Mucosa of descending colon (tissue), 3 donors: ENCODE results near the gene MYH1. TPM values are rescaled to one million over a fixed set of nuclear protein-coding genes. Genes with fewer than 3 reads are reported as not detected.

Experiments used
- ATAC-seq: fragments of 200-7000 bp; cut with Tn5 transposase; one replicate; pipeline ENCODE4 v1.9.1; 2020; ENCODE audit warnings: mild to moderate bottlenecking, moderate library complexity
- DNase-seq, 3 donors: peaks; one replicate each; pipeline ENCODE4 v3.0.0-alpha.2; 2020
- H3K36me3 ChIP-seq: fragments of 200-600 bp; one replicate; pipeline ENCODE4 v1.8.0; 2021; ENCODE audit warnings: low read depth, mild to moderate bottlenecking
- H3K4me1 ChIP-seq: fragments of 200-600 bp; one replicate; pipeline ENCODE4 v1.8.0; 2021; ENCODE audit warnings: low read depth, mild to moderate bottlenecking
- H3K4me3 ChIP-seq: fragments of 200-600 bp; one replicate; pipeline ENCODE4 v1.8.0; 2021; ENCODE audit warnings: mild to moderate bottlenecking
- H3K9me3 ChIP-seq: fragments of 200-600 bp; one replicate; pipeline ENCODE4 v1.8.0; 2021; ENCODE audit warnings: mild to moderate bottlenecking
- intact Hi-C, 2 donors: fragments of 100-400 bp; cut with DNase I in 1 of 2; cut with micrococcal nuclease in 1 of 2; formaldehyde crosslinking; loops; one replicate each; pipeline versions ENCODE4 v1.11.0 to v1.11.1; 2022; cut with DNase I, micrococcal nuclease
- total RNA-seq, 3 donors: library from RNA; stranded (reverse); fragmentation: NEBNext Ultra II Directional in 2 of 3; extraction: Animal tissue kit (Norgen Biotek cat#: 25700) in 2 of 3; gene quantifications; one replicate each; pipeline versions ENCODE4 v1.2.1 to v1.2.4, GENCODE V29; 2021 to 2023
- TF ChIP-seq, protein P1 (sequence below): fragments of 200-600 bp; IDR thresholded peaks from one replicate; pipeline ENCODE4 v1.8.0; 2022; ENCODE audit warnings: antibody characterized with exemption, mild to moderate bottlenecking
- donor health status: DM: no; HTN: no; CAD: no; lungs with moderate emphysema.
- donor health status: DM: no; HTN: no; CAD: no.
- donor health status: DM: no; HTN: yes; CAD: no.

MYH1 gene
- total RNA-seq, 3 donors from 2014 or later = 0.06 to 0.10 TPM; not detected in 1

DNA sequence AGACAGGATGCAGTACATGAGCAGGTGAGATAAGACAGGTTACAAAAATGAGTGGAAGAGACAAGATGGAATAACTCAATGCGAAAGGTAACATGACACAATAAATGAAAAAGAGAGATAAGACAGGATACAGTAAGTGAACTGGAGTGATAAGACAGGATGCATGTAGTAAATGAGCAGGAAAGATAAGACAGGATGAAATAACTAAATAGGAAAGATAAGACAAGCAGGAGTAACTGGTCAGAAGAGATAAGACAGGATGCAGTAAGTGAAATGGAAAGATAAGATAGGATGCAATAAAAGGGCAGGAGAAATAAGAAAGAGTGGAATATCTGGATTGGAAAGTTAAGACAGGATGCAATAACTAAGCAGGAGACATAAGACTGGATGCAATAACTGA is 40.6 kb downstream of the MYH1 start:
- intact Hi-C loops = no loop called here
- Histone ChIP-seq H3K9me3 (peaks cover 10% of the 10 kb centered on the region), H3K4me3 (no peak overlapping the region), H3K36me3 (no peaks in the 10 kb centered on the region), H3K4me1 (no peaks in the 10 kb centered on the region)
- DNase-seq = no peak
- TF ChIP-seq, protein P1, sequence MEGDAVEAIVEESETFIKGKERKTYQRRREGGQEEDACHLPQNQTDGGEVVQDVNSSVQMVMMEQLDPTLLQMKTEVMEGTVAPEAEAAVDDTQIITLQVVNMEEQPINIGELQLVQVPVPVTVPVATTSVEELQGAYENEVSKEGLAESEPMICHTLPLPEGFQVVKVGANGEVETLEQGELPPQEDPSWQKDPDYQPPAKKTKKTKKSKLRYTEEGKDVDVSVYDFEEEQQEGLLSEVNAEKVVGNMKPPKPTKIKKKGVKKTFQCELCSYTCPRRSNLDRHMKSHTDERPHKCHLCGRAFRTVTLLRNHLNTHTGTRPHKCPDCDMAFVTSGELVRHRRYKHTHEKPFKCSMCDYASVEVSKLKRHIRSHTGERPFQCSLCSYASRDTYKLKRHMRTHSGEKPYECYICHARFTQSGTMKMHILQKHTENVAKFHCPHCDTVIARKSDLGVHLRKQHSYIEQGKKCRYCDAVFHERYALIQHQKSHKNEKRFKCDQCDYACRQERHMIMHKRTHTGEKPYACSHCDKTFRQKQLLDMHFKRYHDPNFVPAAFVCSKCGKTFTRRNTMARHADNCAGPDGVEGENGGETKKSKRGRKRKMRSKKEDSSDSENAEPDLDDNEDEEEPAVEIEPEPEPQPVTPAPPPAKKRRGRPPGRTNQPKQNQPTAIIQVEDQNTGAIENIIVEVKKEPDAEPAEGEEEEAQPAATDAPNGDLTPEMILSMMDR = no peak
- ATAC-seq = no peak

DNA sequence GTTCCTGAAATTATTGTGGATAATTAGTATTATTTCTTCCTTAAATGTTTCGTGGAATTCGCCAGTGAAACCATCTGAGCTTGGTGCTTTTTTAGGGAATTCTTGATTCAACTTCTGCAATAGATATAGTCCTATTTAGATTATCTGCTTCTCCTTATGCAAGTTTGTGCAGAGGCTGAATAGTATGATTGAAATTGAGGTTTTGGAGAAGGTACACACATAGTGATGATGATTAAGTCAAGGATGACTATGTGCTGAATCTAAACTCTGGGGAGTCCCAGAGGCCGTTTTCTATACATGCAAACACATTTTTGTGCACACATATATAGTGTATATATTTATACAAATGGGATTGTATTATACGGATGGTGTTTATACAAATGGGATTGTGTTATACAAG is 43.8 kb downstream of the MYH1 start:
- TF ChIP-seq, protein P1 = no peak
- DNase-seq (no peak), ATAC-seq (no peak)
- no peaks in the 10 kb centered on the region for H3K9me3 ChIP-seq
- no peak overlapping the region for H3K4me3 ChIP-seq
- no peaks in the 10 kb centered on the region for H3K4me1 ChIP-seq
- intact Hi-C loops = no loop called here
- no peaks in the 10 kb centered on the region for H3K36me3 ChIP-seq

DNA sequence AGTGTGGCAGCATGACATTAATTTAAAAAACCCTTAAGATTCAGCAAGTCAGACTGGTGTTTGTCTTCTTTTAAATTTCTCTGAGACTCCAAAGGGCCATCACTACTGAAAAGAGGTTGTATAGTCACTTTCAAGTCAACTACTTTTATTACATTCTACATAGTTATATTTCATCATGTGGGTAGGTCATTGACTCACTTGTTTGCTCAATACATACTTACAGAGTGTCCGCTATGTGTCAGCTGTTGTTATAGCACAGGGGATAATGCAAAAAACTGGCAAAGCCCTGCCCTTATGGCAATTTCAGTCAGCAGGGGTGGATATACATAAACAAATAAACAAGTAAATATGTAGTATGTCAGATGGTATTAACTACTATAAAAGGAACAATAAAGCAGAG is 46.5 kb downstream of the MYH1 start:
- peak; percentile 79 for ATAC-seq
- no peaks in the 10 kb centered on the region for H3K36me3 ChIP-seq
- TF ChIP-seq, protein P1 = no peak

DNA sequence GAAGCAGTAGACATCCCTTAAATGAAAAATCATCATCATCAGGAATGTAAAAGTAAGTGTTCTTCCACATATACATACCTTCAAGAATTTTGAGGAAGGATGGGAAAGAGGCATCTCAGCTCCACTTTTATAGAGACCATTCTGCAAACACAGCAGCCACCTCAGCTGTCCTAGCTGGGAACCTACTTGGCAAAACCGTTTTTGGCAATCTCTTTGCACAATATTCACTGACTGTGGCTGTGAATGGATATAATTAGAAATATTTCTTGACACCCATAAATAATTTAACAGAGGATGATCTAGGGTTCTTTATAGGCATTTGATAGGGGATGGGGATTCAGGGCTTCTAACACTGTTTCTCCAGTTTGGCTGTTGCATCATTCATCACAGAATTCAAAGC is 48.9 kb downstream of the MYH1 start, which contains the start of gene MYH4:
Gene MYH4 (minus strand): TSS at position 101 of the 400 bp plus-strand sequence. CDS start 2,814 bp downstream, outside the sequence.
- DNase-seq = no peak
- no peaks in the 10 kb centered on the region for H3K4me1 ChIP-seq

More for the DNA sequence above, 46.5 kb downstream of the MYH1 start:
- Histone ChIP-seq H3K4me1 (no peaks in the 10 kb centered on the region), H3K9me3 (no peaks in the 10 kb centered on the region), H3K4me3 (no peak overlapping the region)
- intact Hi-C loops = no loop called here
- DNase-seq = no peak

DNA sequence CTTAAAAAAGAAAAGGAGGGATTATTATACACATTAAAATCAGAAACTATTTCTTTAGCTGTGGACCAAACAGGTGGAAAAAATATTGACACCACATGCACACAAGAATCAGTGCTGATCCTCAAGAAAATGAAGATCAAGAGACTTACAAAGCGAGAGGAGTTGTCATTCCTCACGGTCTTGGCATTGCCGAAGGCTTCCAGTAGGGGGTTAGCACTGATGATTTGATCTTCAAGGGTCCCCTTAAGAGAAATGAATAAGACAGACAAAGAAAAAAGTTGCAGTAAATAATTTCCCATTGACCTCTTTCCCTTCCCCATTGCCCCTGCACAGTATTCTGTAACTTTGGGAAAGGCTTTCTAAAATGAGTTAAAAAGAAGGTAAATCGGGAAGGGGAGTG is 54.9 kb downstream of the MYH1 start:
- H3K4me1 ChIP-seq = peaks cover under 1% of the 10 kb centered on the region
- DNase-seq (no peak), ATAC-seq (no peak)
- no peak overlapping the region for H3K4me3 ChIP-seq
- intact Hi-C loops = no loop called here
- no peaks in the 10 kb centered on the region for H3K9me3 ChIP-seq
- TF ChIP-seq, protein P1 = no peak
- H3K36me3 ChIP-seq = no peaks in the 10 kb centered on the region

More for the DNA sequence above, 48.9 kb downstream of the MYH1 start, which contains the start of gene MYH4:
- Histone ChIP-seq H3K4me3 (no peak within 1 kb of the TSS), H3K36me3 (no peaks in the 10 kb centered on the region), H3K9me3 (no peaks in the 10 kb centered on the region)
- intact Hi-C loops = no loop called here
- TF ChIP-seq, protein P1 = no peak
- ATAC-seq = no peak

DNA sequence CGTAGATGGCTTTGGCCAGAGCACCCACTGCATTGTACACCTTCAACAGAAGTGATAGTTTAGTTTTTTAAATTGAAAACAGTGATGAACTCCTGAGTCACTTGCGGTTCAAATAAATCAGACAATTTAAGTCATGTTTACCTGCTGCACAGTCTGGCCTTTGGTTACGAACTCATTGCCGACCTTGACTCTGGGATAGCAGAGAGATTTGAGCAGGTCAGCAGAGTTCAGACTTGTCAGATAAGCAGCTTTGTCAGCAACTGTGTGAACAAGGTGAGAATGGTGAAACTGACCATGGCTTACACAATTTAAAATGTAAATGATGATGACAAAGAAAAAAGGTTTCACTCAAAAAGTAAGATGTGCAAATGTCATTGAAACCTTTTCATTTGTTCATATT is 58.3 kb downstream of the MYH1 start:
- ATAC-seq (no peak), DNase-seq (no peak)
- TF ChIP-seq, protein P1 = no peak
- H3K4me3 ChIP-seq = no peak overlapping the region
- H3K36me3 ChIP-seq = no peaks in the 10 kb centered on the region
- intact Hi-C loops = no loop called here
- H3K4me1 ChIP-seq = peaks cover 5% of the 10 kb centered on the region
- no peaks in the 10 kb centered on the region for H3K9me3 ChIP-seq
